ENCODE measurements around the gene PTPRG. TPM values are rescaled to one million over a fixed set of nuclear protein-coding genes. Genes with fewer than 3 reads are reported as not detected.

PTPRG gene
- total and polyA plus RNA-seq, 2 experiments from 2014 or later = 15.2 to 45.7 TPM

- Histone ChIP-seq H3K36me3 (no peaks in the 10 kb centered on the region), H3K4me1 (ENCODE audit: low read depth) (peaks cover 30% of the 10 kb centered on the region), H3K27me3 (no peaks in the 10 kb centered on the region), H3K9me3 (ENCODE audit: low read depth) (no peaks in the 10 kb centered on the region), H3K27ac (peak overlapping the region; percentile 31), H3K4me3 (no peak overlapping the region)
- DNase-seq (ENCODE audit: low read depth in 1 of 2, low spot score in 1 of 2) = no peak
- TF ChIP-seq CTCF (IDR thresholded peaks at IDR 0.05; ENCODE audit: low read depth, low read length) = no peak
Observed at GRCh38 chr3:61996366-61996765, 435.0 kb downstream of the PTPRG start.

- no peak for TF ChIP-seq CTCF (IDR thresholded peaks at IDR 0.05; ENCODE audit: low read depth, low read length)
Observed at GRCh38 chr3:61997101-61997500, 435.7 kb downstream of the PTPRG start.

DNA sequence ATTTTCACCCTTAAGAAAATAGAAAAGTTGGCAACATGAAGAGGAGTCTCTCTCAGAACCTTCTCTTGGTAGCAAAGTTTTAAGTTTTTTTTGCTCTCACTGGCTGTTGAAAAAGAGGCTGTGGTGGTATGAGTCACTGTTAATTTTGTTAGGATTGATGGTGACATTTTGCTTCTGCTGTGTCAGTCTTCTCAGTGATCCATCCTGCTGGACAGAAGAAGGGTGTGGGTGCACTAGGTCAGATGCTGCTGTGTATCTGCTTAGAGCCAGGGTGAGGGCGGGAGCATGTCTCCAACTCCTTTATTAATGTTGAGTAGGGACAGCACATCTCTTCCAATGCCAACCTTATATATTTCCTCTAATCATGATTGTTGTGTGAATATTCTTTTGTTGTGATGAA lies 442.5 kb downstream of the PTPRG start:
- Histone ChIP-seq H3K4me3 (no peak overlapping the region), H3K9me3 (ENCODE audit: low read depth) (no peaks in the 10 kb centered on the region), H3K27me3 (no peaks in the 10 kb centered on the region), H3K36me3 (no peaks in the 10 kb centered on the region), H3K27ac (no peak overlapping the region), H3K4me1 (ENCODE audit: low read depth) (peaks cover 6% of the 10 kb centered on the region)
- no peak for DNase-seq (ENCODE audit: low read depth in 1 of 2, low spot score in 1 of 2)
- TF ChIP-seq CTCF (IDR thresholded peaks at IDR 0.05; ENCODE audit: low read depth, low read length) = no peak

More at GRCh38 chr3:61997101-61997500, 435.7 kb downstream of the PTPRG start:
- Histone ChIP-seq H3K27me3 (no peaks in the 10 kb centered on the region), H3K36me3 (no peaks in the 10 kb centered on the region), H3K4me1 (ENCODE audit: low read depth) (peaks cover 24% of the 10 kb centered on the region), H3K9me3 (ENCODE audit: low read depth) (no peaks in the 10 kb centered on the region), H3K4me3 (no peak overlapping the region), H3K27ac (peak overlapping the region; percentile 31)
- no peak for DNase-seq (ENCODE audit: low read depth in 1 of 2, low spot score in 1 of 2)

- Histone ChIP-seq H3K9me3 (ENCODE audit: low read depth) (no peaks in the 10 kb centered on the region), H3K4me1 (ENCODE audit: low read depth) (peaks cover 6% of the 10 kb centered on the region), H3K4me3 (no peak overlapping the region), H3K27me3 (no peaks in the 10 kb centered on the region), H3K27ac (no peak overlapping the region), H3K36me3 (no peaks in the 10 kb centered on the region)
- TF ChIP-seq CTCF (IDR thresholded peaks at IDR 0.05; ENCODE audit: low read depth, low read length) = no peak
- peak in 1 of 2 donors; percentile 9 for DNase-seq (ENCODE audit: low read depth in 1 of 2, low spot score in 1 of 2)
Observed at GRCh38 chr3:62007036-62007435, 445.7 kb downstream of the PTPRG start.

DNA sequence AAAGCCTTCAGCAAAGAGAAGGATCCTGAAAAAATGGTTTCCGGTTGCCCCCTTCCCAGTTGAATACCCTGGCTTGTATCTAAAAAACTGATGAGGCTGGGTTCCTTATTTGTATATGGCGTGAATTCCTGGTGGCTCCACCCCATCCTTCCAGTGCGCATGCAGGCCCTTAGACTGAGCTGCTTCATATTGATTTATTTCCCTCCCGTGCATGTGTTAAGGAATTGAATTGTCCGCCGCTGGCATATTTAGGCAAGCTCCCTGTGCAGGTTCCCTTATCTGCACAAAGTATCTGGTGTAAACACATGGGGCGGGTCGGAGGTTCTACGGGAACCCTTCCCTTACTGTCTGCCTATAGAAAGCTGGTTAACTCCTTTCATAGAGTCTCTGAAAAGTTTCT lies 449.6 kb downstream of the PTPRG start:
- Histone ChIP-seq H3K36me3 (no peaks in the 10 kb centered on the region), H3K4me1 (ENCODE audit: low read depth) (peaks cover 39% of the 10 kb centered on the region), H3K9me3 (ENCODE audit: low read depth) (no peaks in the 10 kb centered on the region), H3K4me3 (no peak overlapping the region), H3K27ac (no peak overlapping the region), H3K27me3 (no peaks in the 10 kb centered on the region)
- no peak for DNase-seq (ENCODE audit: low read depth in 1 of 2, low spot score in 1 of 2)
- no peak for TF ChIP-seq CTCF (IDR thresholded peaks at IDR 0.05; ENCODE audit: low read depth, low read length)

DNA sequence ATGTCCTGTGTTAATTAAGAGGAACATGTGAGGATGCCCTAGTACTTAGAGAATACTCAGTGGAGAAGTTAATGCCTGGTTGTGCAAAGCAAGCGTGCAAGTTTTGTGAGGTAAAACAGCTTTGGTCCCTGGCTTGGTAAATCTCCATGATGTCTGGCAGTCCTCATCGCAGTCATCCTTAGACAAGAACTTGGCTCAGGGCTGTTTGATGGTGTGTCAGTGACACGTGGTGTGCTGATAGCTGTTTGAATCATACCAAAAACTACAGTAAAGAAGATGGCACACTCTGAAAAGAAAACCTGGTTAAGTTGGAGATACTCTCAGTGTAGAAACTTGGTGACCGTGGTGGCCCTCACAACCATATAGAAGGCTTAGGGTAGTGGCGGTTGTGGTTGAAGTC lies 450.3 kb downstream of the PTPRG start:
- H3K4me1 ChIP-seq (ENCODE audit: low read depth) = peaks cover 38% of the 10 kb centered on the region
- no peaks in the 10 kb centered on the region for H3K36me3 ChIP-seq
- H3K9me3 ChIP-seq (ENCODE audit: low read depth) = no peaks in the 10 kb centered on the region
- no peak overlapping the region for H3K27ac ChIP-seq
- peak in 1 of 2 donors; percentile 37 for DNase-seq (ENCODE audit: low read depth in 1 of 2, low spot score in 1 of 2)
- H3K4me3 ChIP-seq = no peak overlapping the region
- no peaks in the 10 kb centered on the region for H3K27me3 ChIP-seq
- no peak for TF ChIP-seq CTCF (IDR thresholded peaks at IDR 0.05; ENCODE audit: low read depth, low read length)
